Measurements from ENCODE around the gene APOBEC3G. TPM values are rescaled to one million over a fixed set of nuclear protein-coding genes. Genes with fewer than 3 reads are reported as not detected.

Gene APOBEC3G
- total RNA-seq, 2 experiments from 2014 or later: 106 to 108 TPM

DNA sequence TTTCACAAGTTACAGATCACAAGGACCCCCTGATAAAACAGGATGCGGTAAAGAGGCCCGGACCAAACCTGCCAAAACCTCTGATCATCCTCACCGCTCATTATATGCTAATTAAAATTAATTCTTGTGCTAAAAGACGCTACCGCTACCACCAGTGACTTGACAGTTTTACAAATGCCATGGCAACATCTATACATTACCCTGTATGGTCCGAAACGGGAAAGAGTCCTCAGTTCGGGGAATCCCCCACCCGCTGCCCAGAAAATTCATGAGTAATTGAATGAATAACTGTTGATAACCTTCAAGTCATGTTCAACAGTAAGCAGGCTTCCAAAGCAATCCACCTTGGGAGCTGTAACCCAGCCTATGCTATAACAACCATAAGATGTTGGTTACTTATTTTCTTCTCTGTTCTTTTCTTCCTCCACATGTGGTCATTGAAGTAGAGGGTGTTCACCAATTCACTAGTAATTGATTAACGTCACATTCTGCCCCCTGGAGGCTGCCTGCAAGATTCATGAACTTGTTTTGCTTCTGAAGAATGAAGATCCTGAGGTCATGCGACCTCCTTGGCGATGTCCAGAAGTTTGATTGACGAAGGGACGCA lies 40.6 kb downstream of the APOBEC3G start:
- Mint-ChIP-seq H3K4me1 (ENCODE audit: low read depth) (peaks cover 62% of the 10 kb centered on the region), H3K4me3 (peak overlapping the region; percentile 11), H3K9me3 (no peaks in the 10 kb centered on the region), H3K27me3 (no peaks in the 10 kb centered on the region), H3K36me3 (no peaks in the 10 kb centered on the region), H3K27ac (peak overlapping the region; percentile 95)
- ChIA-PET CTCF (interaction anchor here (0.6 to 2.3 kb wide), 10 partner anchors 19 to 247 kb away, joined by 3 to 18 read pairs (median 4); partner anchors contain the start of gene CBX6), POLR2A (interaction anchor here (0.7 to 1.4 kb wide), 6 partner anchors 19 to 244 kb away, joined by 3 to 5 read pairs (median 4); partner anchors contain the start of gene APOBEC3H)
- DNase-seq: peak; percentile 89
- intact Hi-C loops (cut with micrococcal nuclease): loop anchor here (1.0 to 10.0 kb wide), 8 partner anchors 27 to 245 kb away; partner anchors contain the start of genes APOBEC3C and CBX6

DNA sequence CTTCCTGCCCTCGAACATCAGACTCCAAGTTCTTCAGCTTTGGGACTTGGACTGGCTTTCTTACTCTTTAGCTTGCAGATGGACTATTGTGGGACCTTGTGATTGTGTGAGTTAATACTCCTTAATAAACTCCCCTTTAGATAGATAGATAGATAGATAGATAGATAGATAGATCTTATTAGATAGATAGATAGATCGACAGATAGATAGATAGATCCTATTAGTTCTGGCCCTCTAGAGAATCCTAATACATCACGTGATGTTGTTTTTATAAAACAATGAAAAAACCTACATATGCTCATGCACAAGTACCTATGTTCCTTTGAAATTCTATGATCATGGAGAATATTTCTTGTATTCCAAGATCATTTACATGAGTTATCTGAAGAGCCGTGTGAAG lies 43.9 kb downstream of the APOBEC3G start:
- H3K27me3 Mint-ChIP-seq: no peaks in the 10 kb centered on the region
- no peak for DNase-seq
- H3K9me3 Mint-ChIP-seq: no peaks in the 10 kb centered on the region
- H3K4me1 Mint-ChIP-seq (ENCODE audit: low read depth): peaks cover 35% of the 10 kb centered on the region
- no peaks in the 10 kb centered on the region for H3K36me3 Mint-ChIP-seq
- intact Hi-C loops (cut with micrococcal nuclease): no loop called here
- POLR2A ChIA-PET: no interaction called here
- no peak overlapping the region for H3K4me3 Mint-ChIP-seq
- H3K27ac Mint-ChIP-seq: no peak overlapping the region
- CTCF ChIA-PET: interaction anchor here (0.7 to 1.2 kb wide), 3 partner anchors 72 to 251 kb away, joined by 3 to 5 read pairs (median 3); no protein-coding TSS in a partner anchor

DNA sequence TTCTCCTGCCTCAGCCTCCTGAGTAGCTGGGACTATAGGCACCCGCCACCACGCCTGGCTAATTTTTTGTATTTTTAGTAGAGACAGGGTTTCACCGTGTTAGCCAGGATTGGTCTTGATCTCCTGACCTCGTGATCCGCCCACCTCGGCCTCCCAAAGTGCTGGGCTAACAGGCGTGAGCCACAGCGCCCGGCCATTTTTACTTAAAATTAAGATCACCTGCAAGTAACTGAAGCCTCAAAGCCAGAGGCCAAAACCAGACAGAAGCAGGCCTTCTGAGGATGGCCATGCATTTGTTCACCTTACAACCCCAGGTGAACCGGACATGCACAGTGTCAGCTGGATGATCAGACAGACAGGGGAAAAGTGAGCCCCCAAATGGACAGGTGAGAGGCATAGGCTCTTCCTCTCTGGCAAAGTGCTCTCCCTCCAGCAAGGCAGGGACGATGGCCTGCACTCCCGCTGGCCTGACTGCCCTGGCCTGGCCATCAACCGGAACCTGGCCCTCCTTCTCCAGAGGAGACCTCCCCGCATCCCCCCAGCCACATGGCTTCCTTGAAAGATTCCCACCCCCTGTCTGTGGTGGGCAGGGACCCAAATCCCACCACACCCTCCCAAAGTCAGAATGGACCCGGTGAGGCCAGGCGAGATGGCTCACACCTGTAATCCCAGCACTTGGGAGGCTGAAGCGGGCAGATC lies 45.8 kb downstream of the APOBEC3G start:
- no peak overlapping the region for H3K27ac Mint-ChIP-seq
- H3K27me3 Mint-ChIP-seq: no peaks in the 10 kb centered on the region
- intact Hi-C loops (cut with micrococcal nuclease): loop anchor here (1.0 kb wide), 1 partner anchor 116 kb away; no protein-coding TSS in a partner anchor
- ChIA-PET CTCF (interaction anchor here (1.2 to 3.7 kb wide), 4 partner anchors 31 to 253 kb away, joined by 3 to 15 read pairs (median 6); no protein-coding TSS in a partner anchor), POLR2A (no interaction called here)
- no peak for DNase-seq
- H3K4me3 Mint-ChIP-seq: no peak overlapping the region
- no peaks in the 10 kb centered on the region for H3K36me3 Mint-ChIP-seq
- H3K9me3 Mint-ChIP-seq: no peaks in the 10 kb centered on the region
- peaks cover 18% of the 10 kb centered on the region for H3K4me1 Mint-ChIP-seq (ENCODE audit: low read depth)

DNA sequence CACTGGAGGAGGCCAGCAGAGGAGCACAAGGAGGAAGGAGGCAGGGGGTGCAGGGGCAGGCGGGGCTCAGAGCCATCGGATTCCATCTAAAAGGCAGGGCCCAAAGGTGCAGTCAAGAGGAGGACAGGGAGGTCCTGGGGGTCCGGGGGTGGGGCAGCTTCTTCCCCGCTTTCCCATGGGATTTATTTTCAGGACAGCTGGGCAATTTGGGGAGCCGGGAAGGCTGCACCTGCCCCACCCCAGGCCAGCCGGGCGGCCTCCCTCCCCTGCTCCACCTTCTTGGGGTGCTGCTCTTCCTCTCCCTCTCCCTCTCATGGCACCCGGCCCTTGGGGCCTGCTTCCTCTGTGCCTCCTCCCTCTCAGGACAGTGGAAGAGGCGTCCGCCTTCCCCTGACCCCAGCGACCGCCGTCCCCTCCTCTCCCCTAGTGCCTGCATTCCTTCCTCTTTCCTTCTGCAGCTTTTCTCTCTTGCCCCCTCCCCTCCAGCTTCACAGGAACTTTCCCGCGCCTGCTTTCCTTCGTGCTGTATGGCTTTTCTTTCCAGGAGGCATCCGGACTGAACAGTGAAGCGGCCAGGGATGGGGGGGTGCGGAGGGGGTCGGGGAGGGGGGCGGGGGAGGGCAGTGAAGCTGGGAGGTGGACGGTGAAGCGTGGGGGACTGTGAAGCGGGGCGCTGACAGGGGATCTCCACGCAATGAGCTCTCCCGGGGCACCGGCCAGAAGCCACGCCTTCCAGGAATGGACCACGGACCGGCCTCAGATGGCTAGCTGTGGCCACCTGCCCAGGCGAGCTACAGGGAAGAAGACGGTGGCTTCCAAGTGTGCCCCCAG lies 46.9 kb downstream of the APOBEC3G start:
- H3K4me1 Mint-ChIP-seq (ENCODE audit: low read depth): peaks cover 16% of the 10 kb centered on the region
- H3K9me3 Mint-ChIP-seq: no peaks in the 10 kb centered on the region
- no peaks in the 10 kb centered on the region for H3K27me3 Mint-ChIP-seq
- H3K36me3 Mint-ChIP-seq: no peaks in the 10 kb centered on the region
- DNase-seq: no peak
- intact Hi-C loops (cut with micrococcal nuclease): no loop called here
- no peak overlapping the region for H3K4me3 Mint-ChIP-seq
- POLR2A ChIA-PET: no interaction called here
- H3K27ac Mint-ChIP-seq: no peak overlapping the region
- CTCF ChIA-PET: interaction anchor here (1.2 to 3.7 kb wide), 4 partner anchors 112 to 255 kb away, joined by 3 to 15 read pairs (median 6); no protein-coding TSS in a partner anchor

DNA sequence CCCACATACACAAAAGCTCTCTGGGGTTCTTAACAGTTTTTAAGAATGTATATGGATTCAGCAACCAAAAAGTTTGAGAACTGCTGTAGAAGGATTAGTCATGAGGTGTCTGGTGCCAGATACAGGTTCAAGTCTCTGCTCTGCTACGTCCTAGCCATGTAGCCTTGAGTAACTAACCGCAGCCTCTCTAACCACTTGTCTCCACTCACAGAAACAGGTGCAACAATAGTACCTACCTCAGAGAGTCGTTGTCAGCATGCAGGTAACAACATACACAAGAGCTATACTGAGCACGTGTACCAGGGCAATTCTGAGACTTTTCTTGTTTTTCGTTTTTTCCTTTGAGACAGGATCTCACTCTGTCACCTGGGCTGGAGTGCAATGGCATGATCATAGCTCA lies 48.5 kb downstream of the APOBEC3G start:
- Mint-ChIP-seq H3K4me1 (ENCODE audit: low read depth) (peaks cover 15% of the 10 kb centered on the region), H3K36me3 (no peaks in the 10 kb centered on the region), H3K27ac (no peak overlapping the region), H3K4me3 (no peak overlapping the region), H3K9me3 (no peaks in the 10 kb centered on the region), H3K27me3 (no peaks in the 10 kb centered on the region)
- intact Hi-C loops (cut with micrococcal nuclease): no loop called here
- no peak for DNase-seq
- CTCF ChIA-PET: interaction anchor here (0.7 to 3.0 kb wide), 6 partner anchors 10 to 360 kb away, joined by 3 to 10 read pairs (median 4); no protein-coding TSS in a partner anchor
- POLR2A ChIA-PET: no interaction called here

DNA sequence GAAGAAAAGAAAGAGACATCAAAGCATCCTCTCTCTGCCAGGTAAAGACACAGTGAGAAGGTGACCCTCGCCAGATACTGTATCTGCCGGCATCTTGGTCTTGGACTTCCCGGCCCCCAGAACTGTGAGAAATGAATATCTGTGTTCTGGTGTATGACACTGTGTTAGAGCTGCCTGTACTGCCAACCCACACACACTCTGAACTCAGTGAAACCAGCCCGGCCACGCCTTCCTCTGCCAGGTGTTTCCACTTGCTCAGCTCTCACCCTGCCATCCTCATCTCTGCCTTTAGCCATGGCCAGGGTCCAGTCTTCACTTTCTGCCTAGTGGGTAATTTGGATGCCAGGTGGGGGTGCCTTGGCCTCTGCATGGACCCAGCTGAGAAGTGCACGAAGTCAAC lies 51.4 kb downstream of the APOBEC3G start:
- DNase-seq: peak; percentile 36
- CTCF ChIA-PET: interaction anchor here (1.3 to 1.6 kb wide), 2 partner anchors 125 to 260 kb away, joined by 5 to 8 read pairs; no protein-coding TSS in a partner anchor
- POLR2A ChIA-PET: no interaction called here

DNA sequence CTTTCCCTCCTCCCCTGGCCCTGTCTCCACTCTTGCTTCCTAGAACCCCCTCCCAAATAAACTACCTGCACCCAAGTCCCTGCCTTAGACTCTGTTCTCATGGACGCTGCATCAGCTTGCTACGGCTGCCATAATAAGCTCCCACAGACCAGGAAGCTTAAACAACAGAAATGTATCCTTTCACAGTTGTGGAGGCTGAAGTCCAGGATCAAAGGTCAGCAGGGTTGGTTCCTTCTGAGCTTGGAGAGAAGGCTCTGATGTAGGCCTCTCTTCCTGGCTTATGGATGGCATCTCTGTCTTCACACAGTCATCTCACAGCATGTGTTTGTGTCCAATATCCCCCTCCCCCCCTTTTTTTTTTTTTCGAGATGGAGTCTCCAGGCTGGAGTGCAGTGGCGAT lies 52.0 kb downstream of the APOBEC3G start:
- ChIA-PET POLR2A (no interaction called here), CTCF (interaction anchor here (1.3 to 1.6 kb wide), 2 partner anchors 126 to 260 kb away, joined by 5 to 8 read pairs; no protein-coding TSS in a partner anchor)
- no peaks in the 10 kb centered on the region for H3K27me3 Mint-ChIP-seq
- no peaks in the 10 kb centered on the region for H3K36me3 Mint-ChIP-seq
- intact Hi-C loops (cut with micrococcal nuclease): no loop called here
- no peak overlapping the region for H3K4me3 Mint-ChIP-seq
- peaks cover 8% of the 10 kb centered on the region for H3K4me1 Mint-ChIP-seq (ENCODE audit: low read depth)
- H3K27ac Mint-ChIP-seq: no peak overlapping the region
- H3K9me3 Mint-ChIP-seq: no peaks in the 10 kb centered on the region
- no peak for DNase-seq

More for the DNA sequence above, 51.4 kb downstream of the APOBEC3G start:
- intact Hi-C loops (cut with micrococcal nuclease): no loop called here
- H3K9me3 Mint-ChIP-seq: no peaks in the 10 kb centered on the region
- no peak overlapping the region for H3K27ac Mint-ChIP-seq
- no peak overlapping the region for H3K4me3 Mint-ChIP-seq
- H3K27me3 Mint-ChIP-seq: no peaks in the 10 kb centered on the region
- H3K36me3 Mint-ChIP-seq: no peaks in the 10 kb centered on the region
- peaks cover 8% of the 10 kb centered on the region for H3K4me1 Mint-ChIP-seq (ENCODE audit: low read depth)

DNA sequence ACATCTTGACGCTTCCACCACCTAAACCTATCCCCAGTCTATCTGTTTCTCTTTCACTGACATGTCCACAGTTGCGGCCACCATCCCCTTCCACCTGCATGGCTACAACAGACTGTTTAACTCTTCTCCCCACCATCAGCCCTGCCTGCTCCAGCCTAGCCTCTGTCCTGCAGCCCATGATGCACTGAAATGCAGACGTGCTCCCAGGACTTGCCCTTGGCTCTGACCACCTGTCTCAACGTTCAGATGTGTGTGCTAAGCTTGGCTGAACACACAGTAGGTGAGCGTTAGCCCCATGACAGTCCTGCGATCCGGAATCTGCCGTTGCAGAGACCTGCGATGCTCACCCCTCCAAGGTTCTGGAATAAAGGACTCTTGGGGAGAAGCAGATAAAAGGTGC lies 52.7 kb downstream of the APOBEC3G start:
- no peaks in the 10 kb centered on the region for H3K27me3 Mint-ChIP-seq
- H3K9me3 Mint-ChIP-seq: no peaks in the 10 kb centered on the region
- no peaks in the 10 kb centered on the region for H3K36me3 Mint-ChIP-seq
- H3K4me3 Mint-ChIP-seq: no peak overlapping the region
- H3K27ac Mint-ChIP-seq: no peak overlapping the region
- ChIA-PET CTCF (interaction anchor here (1.6 kb wide), 1 partner anchor 261 kb away, joined by 5 read pairs; no protein-coding TSS in a partner anchor), POLR2A (no interaction called here)
- H3K4me1 Mint-ChIP-seq (ENCODE audit: low read depth): peaks cover 8% of the 10 kb centered on the region
- intact Hi-C loops (cut with micrococcal nuclease): no loop called here
- no peak for DNase-seq

DNA sequence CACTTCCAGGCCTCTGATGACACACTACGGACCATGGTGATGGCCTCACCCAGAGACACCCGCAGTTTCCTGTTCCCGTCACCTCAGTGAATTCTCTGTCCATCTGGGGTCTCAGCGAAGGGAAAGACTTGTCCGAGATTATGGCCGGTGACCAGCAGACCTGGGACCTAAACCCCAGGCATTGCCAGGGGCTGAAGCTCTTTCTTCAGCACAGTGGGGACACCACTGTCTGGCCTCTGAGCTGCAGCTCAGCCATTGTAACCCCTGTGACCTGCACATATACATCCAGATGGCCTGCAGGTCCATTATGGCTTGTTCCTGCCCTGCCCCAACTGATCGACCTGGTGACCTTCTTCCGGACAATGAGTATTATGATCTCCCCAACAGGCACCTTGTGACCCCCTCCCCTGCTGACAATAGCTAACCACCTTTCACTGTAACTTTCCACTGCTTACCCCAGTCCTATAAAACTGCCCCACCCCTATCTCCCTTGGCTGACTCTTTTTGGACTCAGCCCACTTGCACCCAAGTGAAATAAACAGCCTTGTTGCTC lies 53.2 kb downstream of the APOBEC3G start:
- ChIA-PET POLR2A (no interaction called here), CTCF (no interaction called here)
- H3K27ac Mint-ChIP-seq: no peak overlapping the region

DNA sequence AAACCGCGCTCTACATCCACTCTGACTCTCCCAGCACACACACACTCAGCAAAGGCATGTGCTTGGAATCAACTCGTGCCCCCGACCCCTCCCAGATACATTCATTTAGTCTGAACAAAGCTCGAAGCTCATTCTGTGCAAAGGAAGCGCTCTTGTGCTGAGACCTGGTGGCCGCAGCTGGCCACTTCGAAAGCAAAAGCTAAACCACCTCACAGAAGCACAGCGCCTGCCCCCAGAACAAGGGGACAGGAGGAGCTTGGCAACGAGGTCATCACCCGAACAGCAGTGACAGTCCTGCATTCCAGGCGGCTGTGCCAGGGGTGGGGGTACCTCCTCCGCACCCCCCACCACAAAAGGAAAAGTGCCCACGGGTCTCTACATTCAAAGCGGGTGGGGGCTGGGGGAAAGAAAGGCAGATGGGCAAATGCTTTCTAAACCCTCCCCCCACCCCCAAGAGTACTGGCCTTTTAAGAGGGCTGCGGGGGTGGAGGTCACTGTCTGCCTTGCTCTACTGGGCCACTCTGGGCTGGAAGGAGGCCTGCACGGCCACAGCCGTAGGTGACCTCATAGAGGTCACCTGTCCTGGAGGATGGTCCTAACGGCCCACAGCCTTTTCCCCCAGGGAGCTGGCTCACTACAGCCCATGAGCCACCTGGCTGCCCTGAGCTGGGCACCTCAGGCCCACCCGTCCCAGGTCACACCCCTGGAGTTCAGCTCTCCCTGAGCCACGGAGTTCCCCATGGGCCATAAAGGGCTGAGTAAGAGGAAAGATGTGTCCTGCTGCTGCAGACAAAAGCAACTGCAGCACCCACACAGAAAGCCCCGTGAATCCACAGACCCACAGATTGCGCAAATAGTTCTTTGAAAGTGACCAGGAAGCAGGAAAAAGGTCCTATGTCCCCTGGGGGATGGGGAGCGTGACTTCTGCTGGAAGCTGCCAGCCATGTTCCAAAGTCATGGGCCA lies 54.1 kb downstream of the APOBEC3G start:
- no peaks in the 10 kb centered on the region for H3K36me3 Mint-ChIP-seq
- CTCF ChIA-PET: no interaction called here
- H3K27me3 Mint-ChIP-seq: no peaks in the 10 kb centered on the region
- no peaks in the 10 kb centered on the region for H3K9me3 Mint-ChIP-seq
- intact Hi-C loops (cut with micrococcal nuclease): no loop called here
- H3K4me3 Mint-ChIP-seq: no peak overlapping the region
- H3K4me1 Mint-ChIP-seq (ENCODE audit: low read depth): peaks cover 8% of the 10 kb centered on the region
- H3K27ac Mint-ChIP-seq: no peak overlapping the region
- DNase-seq: no peak
- POLR2A ChIA-PET: no interaction called here

More for the DNA sequence above, 53.2 kb downstream of the APOBEC3G start:
- Mint-ChIP-seq H3K4me3 (no peak overlapping the region), H3K9me3 (no peaks in the 10 kb centered on the region), H3K36me3 (no peaks in the 10 kb centered on the region), H3K27me3 (no peaks in the 10 kb centered on the region), H3K4me1 (ENCODE audit: low read depth) (peaks cover 8% of the 10 kb centered on the region)
- no peak for DNase-seq
- intact Hi-C loops (cut with micrococcal nuclease): no loop called here

DNA sequence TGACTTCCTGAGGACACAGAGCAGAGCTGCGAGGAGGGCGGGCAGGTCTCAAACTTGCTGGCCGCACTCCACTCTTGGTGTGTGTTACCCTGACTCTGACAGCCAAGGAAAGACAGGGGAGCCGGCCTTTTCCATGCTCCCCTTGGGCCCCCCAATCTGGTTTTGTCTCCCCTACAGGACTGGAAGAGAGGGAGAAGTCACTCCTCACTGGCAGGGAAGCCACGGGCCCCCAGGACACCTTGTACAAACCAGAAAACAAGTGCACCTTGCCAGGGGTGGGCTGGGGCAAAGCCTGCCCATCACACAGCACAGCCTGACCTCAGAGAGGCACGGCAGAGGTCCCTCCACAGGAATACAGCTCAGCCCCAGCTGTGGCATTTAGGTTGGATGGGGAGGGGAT lies 55.2 kb downstream of the APOBEC3G start:
- no peak overlapping the region for H3K4me3 Mint-ChIP-seq
- no peak overlapping the region for H3K27ac Mint-ChIP-seq
- H3K36me3 Mint-ChIP-seq: no peaks in the 10 kb centered on the region
- POLR2A ChIA-PET: no interaction called here
- no peak for DNase-seq
- intact Hi-C loops (cut with micrococcal nuclease): no loop called here
- peaks cover 8% of the 10 kb centered on the region for H3K4me1 Mint-ChIP-seq (ENCODE audit: low read depth)
- no peaks in the 10 kb centered on the region for H3K27me3 Mint-ChIP-seq
- CTCF ChIA-PET: no interaction called here
- no peaks in the 10 kb centered on the region for H3K9me3 Mint-ChIP-seq

All from activated CD4-positive, alpha-beta memory T cell treated with anti-CD3 and anti-CD28 coated beads for 36 hours (primary cell).